Measurements from ENCODE around the gene DNTTIP2.

DNA sequence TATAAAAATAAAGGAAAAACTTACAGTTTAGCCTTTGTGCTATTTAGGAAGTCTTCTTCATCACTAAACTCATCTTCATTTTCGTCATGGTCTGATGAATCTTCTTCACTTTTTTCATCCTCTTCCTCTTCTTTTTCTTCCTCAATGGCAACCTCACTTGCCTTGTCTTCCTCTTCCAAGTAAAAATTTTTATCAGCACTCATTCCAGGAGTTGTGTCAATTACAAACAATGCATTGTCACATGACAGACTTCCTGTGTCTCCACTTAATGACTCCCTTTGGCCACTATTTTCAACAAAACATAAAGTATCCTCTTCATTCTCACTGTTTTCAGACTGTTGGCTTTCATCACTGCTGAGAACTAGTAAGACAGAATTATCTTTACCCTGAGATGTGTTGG, 2.8 kb downstream of the DNTTIP2 start:
- TF ChIP-seq, protein P1, sequence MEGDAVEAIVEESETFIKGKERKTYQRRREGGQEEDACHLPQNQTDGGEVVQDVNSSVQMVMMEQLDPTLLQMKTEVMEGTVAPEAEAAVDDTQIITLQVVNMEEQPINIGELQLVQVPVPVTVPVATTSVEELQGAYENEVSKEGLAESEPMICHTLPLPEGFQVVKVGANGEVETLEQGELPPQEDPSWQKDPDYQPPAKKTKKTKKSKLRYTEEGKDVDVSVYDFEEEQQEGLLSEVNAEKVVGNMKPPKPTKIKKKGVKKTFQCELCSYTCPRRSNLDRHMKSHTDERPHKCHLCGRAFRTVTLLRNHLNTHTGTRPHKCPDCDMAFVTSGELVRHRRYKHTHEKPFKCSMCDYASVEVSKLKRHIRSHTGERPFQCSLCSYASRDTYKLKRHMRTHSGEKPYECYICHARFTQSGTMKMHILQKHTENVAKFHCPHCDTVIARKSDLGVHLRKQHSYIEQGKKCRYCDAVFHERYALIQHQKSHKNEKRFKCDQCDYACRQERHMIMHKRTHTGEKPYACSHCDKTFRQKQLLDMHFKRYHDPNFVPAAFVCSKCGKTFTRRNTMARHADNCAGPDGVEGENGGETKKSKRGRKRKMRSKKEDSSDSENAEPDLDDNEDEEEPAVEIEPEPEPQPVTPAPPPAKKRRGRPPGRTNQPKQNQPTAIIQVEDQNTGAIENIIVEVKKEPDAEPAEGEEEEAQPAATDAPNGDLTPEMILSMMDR (IDR thresholded peaks at IDR 0.05; ENCODE audit: insufficient read depth, low read length, poor library complexity, severe bottlenecking): no peak
- no peak for TF ChIP-seq EZH2phosphoT487 (conservative IDR thresholded peaks at IDR 0.05; ENCODE audit: low read length)
